ENCODE measurements around the gene ARHGEF11. TPM values are rescaled to one million over a fixed set of nuclear protein-coding genes. Genes with fewer than 3 reads are reported as not detected.

Gene ARHGEF11
- total RNA-seq, 1 experiment from 2014 or later = 25.3 TPM

- no peaks in the 10 kb centered on the region for H3K4me1 ChIP-seq (ENCODE audit: insufficient read depth, low read length, poor library complexity, severe bottlenecking)
- no peak overlapping the region for H3K4me3 ChIP-seq (ENCODE audit: low read depth, low read length, poor library complexity, severe bottlenecking)
- CTCF ChIA-PET = no interaction called here
- H3K36me3 ChIP-seq (ENCODE audit: insufficient read depth, low read length, poor library complexity, severe bottlenecking) = no peaks in the 10 kb centered on the region
- no peak for TF ChIP-seq EZH2 (IDR thresholded peaks at IDR 0.05; ENCODE audit: borderline replicate concordance, low read depth, low read length, poor library complexity, severe bottlenecking)
- no peak overlapping the region for H3K27ac ChIP-seq (ENCODE audit: low read depth, low read length, poor library complexity, severe bottlenecking)
- intact Hi-C loops (cut with micrococcal nuclease; ENCODE audit: unreplicated experiment) = no loop called here
- no TSS peak for BruUV-seq (replicated peaks)
- no peaks in the 10 kb centered on the region for H3K27me3 ChIP-seq (replicated peaks; ENCODE audit: insufficient read depth, low read depth, low read length, poor library complexity)
- H3K9me3 ChIP-seq (ENCODE audit: low read depth, low read length, poor library complexity, severe bottlenecking) = no peaks in the 10 kb centered on the region
- DNase-seq (ENCODE audit: low spot score) = no peak
- POLR2A ChIA-PET (ENCODE audit: low non-redundant PET) = no interaction called here
Measured at GRCh38 chr1:156901590-156901900, 144.0 kb downstream of the ARHGEF11 start.

GRCh38 chr1:156900896-156901589, 144.5 kb downstream of the ARHGEF11 start:
- TF ChIP-seq EZH2 (IDR thresholded peaks at IDR 0.05; ENCODE audit: borderline replicate concordance, low read depth, low read length, poor library complexity, severe bottlenecking) (no peak), CTCF (conservative IDR thresholded peaks at IDR 0.05; ENCODE audit: low read depth, low read length) (no peak)
- H3K27ac ChIP-seq (ENCODE audit: low read depth, low read length, poor library complexity, severe bottlenecking) = no peak overlapping the region
- no peaks in the 10 kb centered on the region for H3K4me1 ChIP-seq (ENCODE audit: insufficient read depth, low read length, poor library complexity, severe bottlenecking)
- intact Hi-C loops (cut with micrococcal nuclease; ENCODE audit: unreplicated experiment) = no loop called here
- no peaks in the 10 kb centered on the region for H3K27me3 ChIP-seq (replicated peaks; ENCODE audit: insufficient read depth, low read depth, low read length, poor library complexity)
- no peak for DNase-seq (ENCODE audit: low spot score)
- H3K36me3 ChIP-seq (ENCODE audit: insufficient read depth, low read length, poor library complexity, severe bottlenecking) = no peaks in the 10 kb centered on the region
- H3K4me3 ChIP-seq (ENCODE audit: low read depth, low read length, poor library complexity, severe bottlenecking) = no peak overlapping the region
- BruUV-seq (replicated peaks) = no TSS peak
- CTCF ChIA-PET = no interaction called here
- POLR2A ChIA-PET (ENCODE audit: low non-redundant PET) = no interaction called here
- no peaks in the 10 kb centered on the region for H3K9me3 ChIP-seq (ENCODE audit: low read depth, low read length, poor library complexity, severe bottlenecking)

- intact Hi-C loops (cut with micrococcal nuclease; ENCODE audit: unreplicated experiment) = loop anchor here (10.0 kb wide), 1 partner anchor 255 kb away; no protein-coding TSS in a partner anchor
- ChIA-PET POLR2A (ENCODE audit: low non-redundant PET) (no interaction called here), CTCF (interaction anchor here (0.9 kb wide), 1 partner anchor 210 kb away, joined by 3 read pairs; no protein-coding TSS in a partner anchor)
- BruUV-seq (replicated peaks) = no TSS peak
- H3K9me3 ChIP-seq (ENCODE audit: low read depth, low read length, poor library complexity, severe bottlenecking) = no peaks in the 10 kb centered on the region
- H3K27me3 ChIP-seq (replicated peaks; ENCODE audit: insufficient read depth, low read depth, low read length, poor library complexity) = no peaks in the 10 kb centered on the region
- no peak for TF ChIP-seq CTCF (conservative IDR thresholded peaks at IDR 0.05; ENCODE audit: low read depth, low read length)
- no peak for TF ChIP-seq EZH2 (IDR thresholded peaks at IDR 0.05; ENCODE audit: borderline replicate concordance, low read depth, low read length, poor library complexity, severe bottlenecking)
- DNase-seq (ENCODE audit: low spot score) = no peak
- no peaks in the 10 kb centered on the region for H3K4me1 ChIP-seq (ENCODE audit: insufficient read depth, low read length, poor library complexity, severe bottlenecking)
- no peak overlapping the region for H3K27ac ChIP-seq (ENCODE audit: low read depth, low read length, poor library complexity, severe bottlenecking)
- H3K36me3 ChIP-seq (ENCODE audit: insufficient read depth, low read length, poor library complexity, severe bottlenecking) = no peaks in the 10 kb centered on the region
- no peak overlapping the region for H3K4me3 ChIP-seq (ENCODE audit: low read depth, low read length, poor library complexity, severe bottlenecking)
Measured at GRCh38 chr1:156899956-156900718, 145.4 kb downstream of the ARHGEF11 start.
